Neural cell (in vitro differentiated cells): Measurements from ENCODE around the gene SNX32. TPM values are rescaled to one million over a fixed set of nuclear protein-coding genes. Genes with fewer than 3 reads are reported as not detected.

Experiments
- H2AFZ ChIP-seq: fragments of 200-600, 300-800 bp; sonication (generic), shearing (Covaris generic); 2 replicates; pipeline ENCODE4 v1.6.0; 2014; ENCODE audit warnings: low read depth, mild to moderate bottlenecking, antibody characterized with exemption, low read length, moderate library complexity
- H3F3A ChIP-seq: fragments of 200-600 bp; shearing (Covaris generic); 2 replicates; pipeline ENCODE4 v1.6.1; 2016; ENCODE audit warnings: mild to moderate bottlenecking, moderate library complexity, mixed read lengths, antibody characterized with exemption, low read length; ENCODE audit not compliant: insufficient read depth, poor library complexity, severe bottlenecking
- H3K27ac ChIP-seq: fragments of 200-600, 300-800 bp; sonication (generic), shearing (Covaris generic); 2 replicates; pipeline ENCODE4 v1.5.1; 2014; ENCODE audit warnings: mild to moderate bottlenecking, low read length, moderate library complexity
- H3K27me3 ChIP-seq: fragments of 300-800, 200-600 bp; sonication (generic), shearing (Covaris generic); 2 replicates; pipeline ENCODE4 v1.6.0; 2014; ENCODE audit warnings: mild to moderate bottlenecking, low read depth, low read length, moderate library complexity; ENCODE audit not compliant: insufficient read depth
- H3K36me3 ChIP-seq: fragments of 300-800, 200-600 bp; sonication (generic), shearing (Covaris generic); 2 replicates; pipeline ENCODE4 v1.5.1; 2014; ENCODE audit warnings: mild to moderate bottlenecking, antibody characterized with exemption, low read length, moderate library complexity; ENCODE audit not compliant: insufficient read depth
- H3K4me2 ChIP-seq: fragments of 300-800, 200-600 bp; sonication (generic), shearing (Covaris generic); 2 replicates; pipeline ENCODE4 v1.6.0; 2014; ENCODE audit warnings: mild to moderate bottlenecking, low read length
- H3K4me3 ChIP-seq: fragments of 300-800, 200-600 bp; sonication (generic), shearing (Covaris generic); 2 replicates; pipeline ENCODE4 v1.5.1; 2014; ENCODE audit warnings: mild to moderate bottlenecking, low read length, moderate library complexity
- H3K79me2 ChIP-seq: fragments of 200-600 bp; shearing (Covaris generic); replicated peaks from 2 replicates; pipeline ENCODE4 v1.6.0; 2014; ENCODE audit warnings: mild to moderate bottlenecking, low read length, moderate library complexity; ENCODE audit not compliant: insufficient read depth
- H3K9ac ChIP-seq: fragments of 300-800, 200-600 bp; sonication (generic), shearing (Covaris generic); 2 replicates; pipeline ENCODE4 v1.6.1; 2016; ENCODE audit warnings: mild to moderate bottlenecking, low read length, mixed read lengths
- H3K9me2 ChIP-seq: fragments of 200-600 bp; shearing (Covaris generic); 2 replicates; pipeline ENCODE4 v1.6.1; 2016; ENCODE audit warnings: mild to moderate bottlenecking, low read length, mixed read lengths; ENCODE audit not compliant: insufficient read depth
- H3K9me3 ChIP-seq: fragments of 200-600, 300-800 bp; sonication (generic), shearing (Covaris generic); 2 replicates; pipeline ENCODE4 v1.6.1; 2016; ENCODE audit warnings: mild to moderate bottlenecking, mixed run types, low read length, moderate library complexity, mixed read lengths
- H4K20me1 ChIP-seq: fragments of 200-600 bp; shearing (Covaris generic); 2 replicates; pipeline ENCODE4 v1.6.1; 2016; ENCODE audit warnings: mild to moderate bottlenecking, mixed run types; ENCODE audit not compliant: insufficient read depth
- EP300 ChIP-seq: fragments of 450-650 bp; conservative IDR thresholded peaks from 2 replicates; pipeline ENCODE4 v1.6.1; 2014; ENCODE audit warnings: antibody characterized with exemption, mild to moderate bottlenecking, moderate library complexity; ENCODE audit not compliant: poor library complexity, severe bottlenecking
- EZH2 ChIP-seq: fragments of 200-600, 300-800 bp; shearing (Covaris generic), sonication (generic); IDR thresholded peaks from 2 replicates; pipeline ENCODE4 v1.6.1; 2014; ENCODE audit warnings: antibody characterized with exemption, low read length, borderline replicate concordance, mild to moderate bottlenecking; ENCODE audit not compliant: insufficient read depth, poor library complexity, severe bottlenecking
- MXI1 ChIP-seq: fragments of 450-650 bp; conservative IDR thresholded peaks from 2 replicates; pipeline ENCODE4 v1.6.1; 2014; ENCODE audit warnings: antibody characterized with exemption, mild to moderate bottlenecking; ENCODE audit not compliant: poor library complexity, severe bottlenecking
- POLR2AphosphoS5 ChIP-seq: IDR thresholded peaks from 2 replicates; pipeline ENCODE4 v1.6.1; 2012
- RAD21 ChIP-seq: fragments of 450-650 bp; conservative IDR thresholded peaks from 2 replicates; pipeline ENCODE4 v1.6.1; 2014; ENCODE audit warnings: antibody characterized with exemption, mild to moderate bottlenecking, moderate library complexity
- SMC3 ChIP-seq: fragments of 450-650 bp; conservative IDR thresholded peaks from 2 replicates; pipeline ENCODE4 v1.6.1; 2014; ENCODE audit warnings: antibody characterized with exemption, mild to moderate bottlenecking, moderate library complexity; ENCODE audit not compliant: poor library complexity
- TAF1 ChIP-seq: IDR thresholded peaks from 2 replicates; pipeline ENCODE4 v1.6.1; 2012; ENCODE audit warnings: low read depth
- polyA plus RNA-seq: library from polyadenylated mRNA; depleted of rRNA; stranded (reverse); fragments of >200 nt; gene quantifications from 2 replicates; pipeline ENCODE4 v1.2.3, GENCODE V29; 2014
- TF ChIP-seq, protein P1 (sequence below): IDR thresholded peaks from 2 replicates; pipeline ENCODE4 v1.6.1; 2012; ENCODE audit warnings: borderline replicate concordance
- TF ChIP-seq, protein P2 (sequence below): fragments of 450-650 bp; IDR thresholded peaks from 2 replicates; pipeline ENCODE4 v1.5.1; 2014; ENCODE audit warnings: antibody characterized with exemption, mild to moderate bottlenecking, moderate library complexity; ENCODE audit not compliant: poor library complexity, severe bottlenecking

Gene SNX32
- polyA plus RNA-seq, 1 donor from 2014 or later, result 16.0 TPM

DNA sequence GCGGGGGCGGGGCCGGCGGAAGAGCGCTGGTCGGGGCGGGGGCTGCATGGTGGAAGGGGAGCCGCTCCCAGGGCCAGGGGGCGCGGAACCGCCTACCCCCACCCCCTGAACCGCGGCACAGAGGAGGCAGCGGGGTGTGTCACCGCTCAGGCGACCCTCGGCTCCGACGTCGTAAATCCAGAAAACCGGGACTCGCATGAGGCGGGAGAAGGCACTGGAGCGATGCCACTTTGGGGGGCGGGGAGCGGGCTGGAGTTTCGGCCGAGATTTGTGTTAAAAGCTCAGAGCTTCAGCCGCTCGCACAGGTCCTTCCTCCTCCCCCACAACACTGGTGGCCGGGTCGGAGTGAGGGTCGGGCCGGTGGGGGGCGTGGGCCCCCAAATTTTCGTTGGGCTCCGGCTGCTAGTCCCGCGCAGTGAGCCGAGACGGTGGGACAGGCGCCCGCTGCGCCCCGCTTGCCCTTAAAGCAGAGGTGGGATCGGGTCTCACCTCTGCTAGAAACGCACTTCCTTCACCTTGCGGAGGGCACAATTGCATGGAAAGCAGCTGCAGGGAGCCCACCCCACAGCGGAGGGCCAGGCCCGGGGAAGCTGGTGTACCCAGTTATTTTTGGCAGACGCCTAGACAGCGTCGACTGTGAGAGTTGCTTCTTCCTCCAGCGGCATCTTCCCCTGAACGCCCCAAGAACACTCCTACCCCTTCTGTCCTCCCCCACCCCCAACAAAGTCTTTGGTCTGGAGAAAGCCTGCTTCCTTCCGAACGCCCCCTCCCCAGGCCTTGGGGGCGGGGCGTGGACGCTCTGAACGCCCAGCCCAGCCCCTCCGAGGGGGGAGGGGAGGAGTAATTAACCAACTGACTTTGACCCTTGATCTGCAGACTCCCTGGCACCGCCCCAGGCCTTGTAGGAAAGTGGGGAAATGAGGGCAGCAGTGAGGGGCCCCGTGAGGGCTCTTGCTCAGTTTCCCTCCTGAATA lies 45.8 kb upstream of the SNX32 start:
- TF ChIP-seq EP300, result no peak
- peak; percentile 97 for TF ChIP-seq EZH2

DNA sequence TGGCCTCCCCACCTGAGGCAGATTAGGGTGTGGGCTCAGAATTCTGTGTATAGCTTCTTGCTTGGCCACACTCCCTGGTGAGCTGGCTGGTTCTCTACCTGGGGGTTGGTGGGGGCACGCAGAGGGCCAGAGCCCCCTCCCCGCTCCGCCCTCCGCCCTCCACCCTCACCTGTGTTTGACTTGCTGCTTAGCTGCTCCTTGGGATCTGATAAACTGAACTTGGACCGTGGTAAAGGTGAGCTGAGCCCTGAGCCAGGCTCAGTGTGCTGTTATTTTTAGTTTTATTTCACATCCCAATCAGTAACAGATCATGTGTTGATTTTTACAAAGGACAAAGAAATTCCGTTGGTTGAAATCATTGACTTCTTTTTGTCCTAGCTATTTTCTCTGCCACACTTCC lies 44.9 kb upstream of the SNX32 start:
- H3K27me3 ChIP-seq, result peaks cover 61% of the 10 kb centered on the region
- no peak overlapping the region for H2AFZ ChIP-seq
- H3F3A ChIP-seq, result no peaks in the 10 kb centered on the region
- no peak overlapping the region for H3K27ac ChIP-seq
- H3K9me2 ChIP-seq, result no peaks in the 10 kb centered on the region
- H3K4me2 ChIP-seq, result no peak overlapping the region
- TF ChIP-seq, protein P1, sequence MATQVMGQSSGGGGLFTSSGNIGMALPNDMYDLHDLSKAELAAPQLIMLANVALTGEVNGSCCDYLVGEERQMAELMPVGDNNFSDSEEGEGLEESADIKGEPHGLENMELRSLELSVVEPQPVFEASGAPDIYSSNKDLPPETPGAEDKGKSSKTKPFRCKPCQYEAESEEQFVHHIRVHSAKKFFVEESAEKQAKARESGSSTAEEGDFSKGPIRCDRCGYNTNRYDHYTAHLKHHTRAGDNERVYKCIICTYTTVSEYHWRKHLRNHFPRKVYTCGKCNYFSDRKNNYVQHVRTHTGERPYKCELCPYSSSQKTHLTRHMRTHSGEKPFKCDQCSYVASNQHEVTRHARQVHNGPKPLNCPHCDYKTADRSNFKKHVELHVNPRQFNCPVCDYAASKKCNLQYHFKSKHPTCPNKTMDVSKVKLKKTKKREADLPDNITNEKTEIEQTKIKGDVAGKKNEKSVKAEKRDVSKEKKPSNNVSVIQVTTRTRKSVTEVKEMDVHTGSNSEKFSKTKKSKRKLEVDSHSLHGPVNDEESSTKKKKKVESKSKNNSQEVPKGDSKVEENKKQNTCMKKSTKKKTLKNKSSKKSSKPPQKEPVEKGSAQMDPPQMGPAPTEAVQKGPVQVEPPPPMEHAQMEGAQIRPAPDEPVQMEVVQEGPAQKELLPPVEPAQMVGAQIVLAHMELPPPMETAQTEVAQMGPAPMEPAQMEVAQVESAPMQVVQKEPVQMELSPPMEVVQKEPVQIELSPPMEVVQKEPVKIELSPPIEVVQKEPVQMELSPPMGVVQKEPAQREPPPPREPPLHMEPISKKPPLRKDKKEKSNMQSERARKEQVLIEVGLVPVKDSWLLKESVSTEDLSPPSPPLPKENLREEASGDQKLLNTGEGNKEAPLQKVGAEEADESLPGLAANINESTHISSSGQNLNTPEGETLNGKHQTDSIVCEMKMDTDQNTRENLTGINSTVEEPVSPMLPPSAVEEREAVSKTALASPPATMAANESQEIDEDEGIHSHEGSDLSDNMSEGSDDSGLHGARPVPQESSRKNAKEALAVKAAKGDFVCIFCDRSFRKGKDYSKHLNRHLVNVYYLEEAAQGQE, result no peak
- TF ChIP-seq TAF1 (no peak), SMC3 (no peak), RAD21 (no peak), MXI1 (no peak), EP300 (no peak), POLR2AphosphoS5 (no peak), EZH2 (no peak)
- TF ChIP-seq, protein P2, sequence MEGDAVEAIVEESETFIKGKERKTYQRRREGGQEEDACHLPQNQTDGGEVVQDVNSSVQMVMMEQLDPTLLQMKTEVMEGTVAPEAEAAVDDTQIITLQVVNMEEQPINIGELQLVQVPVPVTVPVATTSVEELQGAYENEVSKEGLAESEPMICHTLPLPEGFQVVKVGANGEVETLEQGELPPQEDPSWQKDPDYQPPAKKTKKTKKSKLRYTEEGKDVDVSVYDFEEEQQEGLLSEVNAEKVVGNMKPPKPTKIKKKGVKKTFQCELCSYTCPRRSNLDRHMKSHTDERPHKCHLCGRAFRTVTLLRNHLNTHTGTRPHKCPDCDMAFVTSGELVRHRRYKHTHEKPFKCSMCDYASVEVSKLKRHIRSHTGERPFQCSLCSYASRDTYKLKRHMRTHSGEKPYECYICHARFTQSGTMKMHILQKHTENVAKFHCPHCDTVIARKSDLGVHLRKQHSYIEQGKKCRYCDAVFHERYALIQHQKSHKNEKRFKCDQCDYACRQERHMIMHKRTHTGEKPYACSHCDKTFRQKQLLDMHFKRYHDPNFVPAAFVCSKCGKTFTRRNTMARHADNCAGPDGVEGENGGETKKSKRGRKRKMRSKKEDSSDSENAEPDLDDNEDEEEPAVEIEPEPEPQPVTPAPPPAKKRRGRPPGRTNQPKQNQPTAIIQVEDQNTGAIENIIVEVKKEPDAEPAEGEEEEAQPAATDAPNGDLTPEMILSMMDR, result no peak
- no peaks in the 10 kb centered on the region for H3K79me2 ChIP-seq
- no peak overlapping the region for H3K4me3 ChIP-seq
- H4K20me1 ChIP-seq, result no peaks in the 10 kb centered on the region
- H3K36me3 ChIP-seq, result no peaks in the 10 kb centered on the region
- no peak overlapping the region for H3K9ac ChIP-seq
- no peaks in the 10 kb centered on the region for H3K9me3 ChIP-seq

More for the DNA sequence above, 45.8 kb upstream of the SNX32 start:
- no peak overlapping the region for H3K9ac ChIP-seq
- no peaks in the 10 kb centered on the region for H3K9me2 ChIP-seq
- H4K20me1 ChIP-seq, result no peaks in the 10 kb centered on the region
- H3K27me3 ChIP-seq, result peaks cover 65% of the 10 kb centered on the region
- no peaks in the 10 kb centered on the region for H3K36me3 ChIP-seq
- H3K4me2 ChIP-seq, result no peak overlapping the region
- H3K4me3 ChIP-seq, result no peak overlapping the region
- H3F3A ChIP-seq, result no peaks in the 10 kb centered on the region
- no peak overlapping the region for H3K27ac ChIP-seq
- no peaks in the 10 kb centered on the region for H3K9me3 ChIP-seq
- H2AFZ ChIP-seq, result no peak overlapping the region
- no peaks in the 10 kb centered on the region for H3K79me2 ChIP-seq
